Memory B cell (primary cell): ENCODE results near the gene MMP13.
"Not testable (repeated sequence)": the region's sequence is repeated elsewhere in the genome, so short reads cannot be mapped to it uniquely, and the experiment has no call there.

Experiments
- ATAC-seq: fragments of 150-1000 bp; cut with Tn5 transposase; 2 replicates; pipeline ENCODE4 v1.10.0; 2021; ENCODE audit warnings: low read depth, mild to moderate bottlenecking, moderate library complexity
- DNase-seq, 2 donors: peaks; one replicate each; pipeline ENCODE4 v3.0.0; 2022; ENCODE audit warnings: low spot score in 2 of 2
- H3K27ac Mint-ChIP-seq: one replicate; pipeline ENCODE4 v1.8.0; 2022; ENCODE audit warnings: mild to moderate bottlenecking, moderate library complexity, mixed read lengths
- H3K27me3 Mint-ChIP-seq: one replicate; pipeline ENCODE4 v1.8.0; 2022; ENCODE audit warnings: mixed read lengths
- H3K36me3 Mint-ChIP-seq: one replicate; pipeline ENCODE4 v1.8.0; 2022; ENCODE audit warnings: mild to moderate bottlenecking, mixed read lengths
- H3K4me1 Mint-ChIP-seq: one replicate; pipeline ENCODE4 v1.8.0; 2022; ENCODE audit warnings: mixed read lengths
- H3K4me3 Mint-ChIP-seq: one replicate; pipeline ENCODE4 v1.8.0; 2022; ENCODE audit warnings: mild to moderate bottlenecking, moderate library complexity, mixed read lengths
- H3K9me3 Mint-ChIP-seq: one replicate; pipeline ENCODE4 v1.8.0; 2022; ENCODE audit warnings: mixed read lengths

Gene MMP13

GRCh38 chr11:102903895-102904294 is 51.6 kb downstream of the MMP13 start:
- H3K27me3 Mint-ChIP-seq, DNase-seq, H3K9me3 Mint-ChIP-seq, H3K4me3 Mint-ChIP-seq, ATAC-seq, H3K27ac Mint-ChIP-seq, H3K4me1 Mint-ChIP-seq, H3K36me3 Mint-ChIP-seq: not testable (repeated sequence)

- Mint-ChIP-seq H3K27ac (no peak overlapping the region), H3K4me1 (no peaks in the 10 kb centered on the region), H3K9me3 (peaks cover 2% of the 10 kb centered on the region), H3K4me3 (no peak overlapping the region), H3K27me3 (no peaks in the 10 kb centered on the region), H3K36me3 (no peaks in the 10 kb centered on the region)
- ATAC-seq (no peak), DNase-seq (no peak)
Measured at GRCh38 chr11:102900346-102900745, 55.2 kb downstream of the MMP13 start.
